GM12878 (cell line): Measurements from ENCODE around the gene GRK1. TPM values are rescaled to one million over a fixed set of nuclear protein-coding genes. Genes with fewer than 3 reads are reported as not detected.

ENCODE experiments used
- ATAC-seq: fragments of 200-7000 bp; cut with Tn5 transposase; 3 replicates; pipeline ENCODE4 v1.9.1; 2020; ENCODE audit warnings: mild to moderate bottlenecking, moderate library complexity
- BruUV-seq: library from RNA; stranded (reverse); fragments of 400-500 nt; replicated peaks from 2 replicates; lab custom pipeline; 2021; lab: Mats Ljungman, UMichigan
- CTCF ChIA-PET: fragments of 300-600 bp; sonication (Branson Sonifier 250); formaldehyde crosslinking; extraction: SDS; loops from one replicate; lab custom pipeline; 2021; ENCODE audit warnings: inconsistent platforms; lab: Yijun Ruan, JAX
- POLR2A ChIA-PET: fragments of 350-600 bp; formaldehyde crosslinking; extraction: SDS; loops from one replicate; lab custom pipeline; 2021; ENCODE audit warnings: inconsistent platforms; lab: Charles Lee
- RAD21 ChIA-PET: fragments of 300-600 bp; sonication (Branson Sonifier 250); formaldehyde crosslinking; loops from one replicate; lab custom pipeline; 2023; ENCODE audit warnings: antibody characterized with exemption; ENCODE audit not compliant: unreplicated experiment; lab: Charles Lee
- SMC1A ChIA-PET: fragments of 300-600 bp; sonication (Branson Sonifier 250); formaldehyde crosslinking; loops from one replicate; lab custom pipeline; 2023; ENCODE audit not compliant: unreplicated experiment, uncharacterized antibody; lab: Charles Lee
- DNase-seq: peaks from one replicate; pipeline ENCODE4 v3.0.0-alpha.2; 2011; ENCODE audit warnings: low read depth, low spot score
- FAIRE-seq: peaks from 3 replicates; lab custom pipeline; 2011; peaks lifted over from hg19 to GRCh38; lab: Jason Lieb, UNC
- H2AFZ ChIP-seq: 2 replicates; pipeline ENCODE4 v1.6.0; 2011; ENCODE audit warnings: low read depth, low read length, control low read depth; ENCODE audit not compliant: control insufficient read depth
- H3K27ac ChIP-seq: 2 replicates; pipeline ENCODE4 v1.5.1; 2011; ENCODE audit warnings: control low read depth; ENCODE audit not compliant: control insufficient read depth, insufficient read depth
- H3K27me3 ChIP-seq, 2 experiments: replicated peaks in 1 of 2; 2 replicates each; pipeline versions ENCODE4 v1.6.0 to v1.6.1; 2011; ENCODE audit warnings: low read length in 1 of 2; ENCODE audit not compliant: control insufficient read depth in 2 of 2, insufficient read depth in 2 of 2
- H3K36me3 ChIP-seq, 2 experiments: 2 replicates each; pipeline ENCODE4 v1.5.1; 2011; ENCODE audit warnings: low read length in 1 of 2; ENCODE audit not compliant: control insufficient read depth in 2 of 2, insufficient read depth in 2 of 2
- H3K4me1 ChIP-seq: 2 replicates; pipeline ENCODE4 v1.6.1; 2011; ENCODE audit warnings: mild to moderate bottlenecking, low read length, moderate library complexity, mixed read lengths; ENCODE audit not compliant: control insufficient read depth, insufficient read depth
- H3K4me2 ChIP-seq: 2 replicates; pipeline ENCODE4 v1.6.0; 2011; ENCODE audit warnings: control low read depth; ENCODE audit not compliant: control insufficient read depth, insufficient read depth
- H3K4me3 ChIP-seq: fragments of 200-600 bp; sonication (generic); 2 replicates; pipeline ENCODE4 v1.5.1; 2016
- H3K79me2 ChIP-seq: 2 replicates; pipeline ENCODE4 v1.6.0; 2011; ENCODE audit warnings: low read length; ENCODE audit not compliant: control insufficient read depth, insufficient read depth
- H3K9ac ChIP-seq: 2 replicates; pipeline ENCODE4 v1.8.0; 2011; ENCODE audit warnings: low read length, control low read depth, mixed read lengths; ENCODE audit not compliant: control insufficient read depth, insufficient read depth
- H3K9me3 ChIP-seq: replicated peaks from 3 replicates; pipeline ENCODE4 v1.5.1; 2011; ENCODE audit warnings: mild to moderate bottlenecking, low read length; ENCODE audit not compliant: control insufficient read depth, insufficient read depth
- H4K20me1 ChIP-seq: 2 replicates; pipeline ENCODE4 v1.6.0; 2011; ENCODE audit not compliant: control insufficient read depth, insufficient read depth
- BACH1 ChIP-seq: fragments of 450-650 bp; IDR thresholded peaks from 2 replicates; pipeline ENCODE4 v1.6.1; 2017; ENCODE audit warnings: mild to moderate bottlenecking, borderline replicate concordance
- CTCF ChIP-seq, 3 experiments: IDR thresholded peaks in 2 of 3; conservative IDR thresholded peaks in 1 of 3; 2 replicates each; pipeline ENCODE4 v1.5.1; 2011; ENCODE audit warnings: low read depth in 3 of 3, low read length in 3 of 3, mild to moderate bottlenecking in 3 of 3, control low read depth in 2 of 3, moderate library complexity in 2 of 3, inconsistent platforms in 1 of 3, mixed read lengths in 1 of 3; ENCODE audit not compliant: control insufficient read depth in 2 of 3, insufficient read depth in 1 of 3; ENCODE audit errors: extremely low read depth in 1 of 3
- NFYA ChIP-seq: IDR thresholded peaks from 2 replicates; pipeline ENCODE4 v1.6.1; 2011; ENCODE audit warnings: low read depth, mild to moderate bottlenecking, low read length, improper control_type of control experiment, borderline replicate concordance
- SPI1 ChIP-seq: IDR thresholded peaks from 2 replicates; pipeline ENCODE4 v1.6.1; 2011; ENCODE audit warnings: low read depth, mild to moderate bottlenecking, low read length, moderate library complexity, borderline replicate concordance; ENCODE audit not compliant: insufficient read depth
- SREBF1 ChIP-seq: IDR thresholded peaks from 2 replicates; pipeline ENCODE4 v1.6.1; 2012; ENCODE audit warnings: mild to moderate bottlenecking, low read length
- ZNF24 ChIP-seq: fragments of 450-650 bp; IDR thresholded peaks from 2 replicates; pipeline ENCODE4 v1.6.1; 2017; ENCODE audit warnings: antibody characterized with exemption, mild to moderate bottlenecking
- WGBS: methylation state at CpG from one replicate; pipeline ENCODE4 v1.1.6; 2016; ENCODE audit warnings: low lambda C conversion rate; ENCODE audit not compliant: insufficient replicate concordance, insufficient coverage; ENCODE audit errors: missing lambda C conversion rate; 5-methylcytosine and 5-hydroxymethylcytosine counted together
- in situ Hi-C: fragments of 300-500 bp; cut with MboI; formaldehyde crosslinking; loops from 9 replicates; pipeline ENCODE4 v1.14.3; 2018; ENCODE audit warnings: mixed read lengths
- intact Hi-C: fragments of 100-400 bp; cut with micrococcal nuclease; formaldehyde crosslinking; loops from one replicate; pipeline ENCODE4 v1.14.2; 2022; ENCODE audit not compliant: unreplicated experiment
- polyA plus RNA-seq, 11 experiments: library from polyadenylated mRNA; depleted of rRNA in 4 of 11; unstranded in 6 of 11; stranded (reverse) in 5 of 11; fragments of >200 nt; fragmentation: Nextera tagmentation in 4 of 11; fragmentation: Illumina TruSeq in 1 of 11; extraction: Ambion mirVana in 4 of 11; extraction: Trizol in 1 of 11; gene quantifications; 1 replicate in 1 of 11; 2 replicates in 10 of 11; pipeline versions ENCODE4 v1.2.1 to v1.2.3, GENCODE V29; 2011 to 2016; ENCODE audit warnings: inconsistent platforms in 2 of 11, missing spikeins in 2 of 11, low read depth in 1 of 11
- total RNA-seq, 4 experiments: library from RNA; depleted of rRNA in 3 of 4; stranded (reverse); fragments of >200 nt in 3 of 4; fragmentation: Illumina TruSeq in 1 of 4; extraction: Trizol in 1 of 4; gene quantifications; 2 replicates each; pipeline versions ENCODE4 v1.2.1 to v1.2.3, GENCODE V29; 2013 to 2021

Gene GRK1
- total and polyA plus RNA-seq, 10 of the 15 experiments (the other 5 are each of a cell fraction or from before 2014, with no cell fraction given): under 0.01 to 0.04 TPM; not detected in 8

GRCh38 chr13:113730258-113730691 lies 63.3 kb downstream of the GRK1 start:
- TF ChIP-seq ZNF24 (no peak), SREBF1 (no peak)

GRCh38 chr13:113730831-113731191 lies 63.8 kb downstream of the GRK1 start:
- no peak for ATAC-seq
- ChIA-PET SMC1A (no interaction called here), POLR2A (no interaction called here), RAD21 (no interaction called here), CTCF (no interaction called here)
- no peak overlapping the region for H3K4me3 ChIP-seq
- no peaks in the 10 kb centered on the region for H4K20me1 ChIP-seq
- no peak for DNase-seq
- no peaks in the 10 kb centered on the region for H3K79me2 ChIP-seq
- H3K27ac ChIP-seq: no peak overlapping the region
- in situ Hi-C loops: no loop called here
- no peak overlapping the region for H3K9ac ChIP-seq
- 67% methylated on average over 4 of the region's 4 CpGs for WGBS
- no peaks in the 10 kb centered on the region for H3K4me1 ChIP-seq
- no peak for FAIRE-seq
- no peak overlapping the region for H2AFZ ChIP-seq
- BruUV-seq: no TSS peak
- intact Hi-C loops: no loop called here
- H3K27me3 ChIP-seq: no peaks in the 10 kb centered on the region; a peak in 1 of 4 replicates
- TF ChIP-seq NFYA (no peak), SPI1 (no peak), BACH1 (no peak), CTCF (IDR thresholded peaks at IDR 0.05 in 2 of 3, conservative IDR thresholded peaks at IDR 0.05 in 1 of 3; ENCODE audit: control insufficient read depth in 2 of 3, extremely low read depth in 1 of 3, insufficient read depth in 1 of 3, low read depth in 3 of 3, low read length in 3 of 3) (peak in 1 of 3 experiments; percentile 15; a peak in 1 of 6 replicates)
- no peaks in the 10 kb centered on the region; the same call in 2 of the 3 replicates for H3K9me3 ChIP-seq
- H3K4me2 ChIP-seq: no peak overlapping the region
- no peaks in the 10 kb centered on the region for H3K36me3 ChIP-seq

More at GRCh38 chr13:113730258-113730691, 63.3 kb downstream of the GRK1 start:
- no peak overlapping the region for H2AFZ ChIP-seq
- in situ Hi-C loops (no loop called here), intact Hi-C loops (no loop called here)
- H3K9ac ChIP-seq: no peak overlapping the region
- BruUV-seq: no TSS peak
- H3K4me1 ChIP-seq: no peaks in the 10 kb centered on the region
- ATAC-seq: no peak
- H3K27me3 ChIP-seq: no peaks in the 10 kb centered on the region; a peak in 1 of 4 replicates
- SMC1A ChIA-PET: no interaction called here
- RAD21 ChIA-PET: no interaction called here
- no peak overlapping the region for H3K4me2 ChIP-seq
- no peak overlapping the region for H3K4me3 ChIP-seq
- DNase-seq: no peak
- no peak overlapping the region for H3K27ac ChIP-seq
- no peaks in the 10 kb centered on the region; the same call in 2 of the 3 replicates for H3K9me3 ChIP-seq
- H4K20me1 ChIP-seq: no peaks in the 10 kb centered on the region
- no peaks in the 10 kb centered on the region for H3K79me2 ChIP-seq
- no peak for FAIRE-seq
- H3K36me3 ChIP-seq: no peaks in the 10 kb centered on the region
- 29% methylated on average over 17 of the region's 21 CpGs for WGBS
- CTCF ChIA-PET: no interaction called here
- POLR2A ChIA-PET: no interaction called here
